ENCODE results near the gene SMARCA2. TPM values are rescaled to one million over a fixed set of nuclear protein-coding genes. Genes with fewer than 3 reads are reported as not detected.
A peak's percentile ranks its signal among the peaks of the same experiment; 100 is the strongest.

The SMARCA2 gene
- total RNA-seq, result 100 to 1,000 TPM in 5 of 6 donors, 10 to 100 TPM in 1; 74.3 to 210 (median 139) TPM

DNA sequence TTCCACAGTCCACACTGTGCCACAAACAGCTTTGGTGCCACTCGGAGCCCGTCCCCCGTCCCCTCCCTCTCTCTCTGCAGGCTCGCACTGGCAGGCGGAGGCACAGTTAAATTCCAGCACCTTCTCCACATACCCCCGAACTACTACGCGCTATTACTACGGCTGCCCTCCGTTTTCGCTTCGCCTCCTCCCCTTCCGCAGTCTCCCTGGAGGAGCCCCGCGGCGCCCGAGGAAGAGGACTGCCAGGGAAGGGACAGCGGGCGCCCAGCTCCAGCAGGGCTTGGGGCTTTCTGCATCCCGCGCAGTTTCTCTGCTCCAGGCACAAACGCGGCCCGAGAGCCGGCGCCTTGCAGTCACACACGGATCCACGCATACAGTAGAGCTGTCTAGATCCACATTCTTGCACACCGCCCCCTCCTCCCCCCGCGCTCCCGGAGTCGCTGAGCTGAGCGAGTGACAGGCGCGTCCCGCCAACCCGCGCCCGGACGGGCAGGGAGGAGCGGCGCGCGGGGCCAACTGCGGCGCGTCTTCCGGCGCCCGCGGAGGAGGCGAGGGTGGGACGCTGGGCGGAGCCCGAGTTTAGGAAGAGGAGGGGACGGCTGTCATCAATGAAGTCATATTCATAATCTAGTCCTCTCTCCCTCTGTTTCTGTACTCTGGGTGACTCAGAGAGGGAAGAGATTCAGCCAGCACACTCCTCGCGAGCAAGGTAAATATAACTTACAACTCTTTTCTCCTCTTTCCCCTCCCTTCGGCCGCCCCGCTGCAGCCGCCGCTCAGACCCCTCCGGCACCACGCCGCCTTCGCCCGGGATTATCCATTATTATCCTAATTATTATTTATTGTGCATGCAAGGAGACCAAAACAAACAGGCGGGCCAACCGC, at the start of gene SMARCA2:
Gene SMARCA2, plus strand, starts transcription at position 652 of the 885 bp plus-strand sequence. CDS start 13,676 bp downstream, outside the sequence.
- Histone ChIP-seq H3K27me3 (no peaks in the 10 kb centered on the region), H3K4me3 (peak within 1 kb of the TSS; percentile 47 to 88 (median 73)), H3K9me3 (no peaks in the 10 kb centered on the region), H3K36me3 (no peaks in the 10 kb centered on the region), H3K4me1 (peaks cover 18 to 26% (median 23%) of the 10 kb centered on the region in 4 donors), H3K27ac (peak within 1 kb of the TSS; percentile 94 to 98 (median 98))
- TF ChIP-seq, protein P1, sequence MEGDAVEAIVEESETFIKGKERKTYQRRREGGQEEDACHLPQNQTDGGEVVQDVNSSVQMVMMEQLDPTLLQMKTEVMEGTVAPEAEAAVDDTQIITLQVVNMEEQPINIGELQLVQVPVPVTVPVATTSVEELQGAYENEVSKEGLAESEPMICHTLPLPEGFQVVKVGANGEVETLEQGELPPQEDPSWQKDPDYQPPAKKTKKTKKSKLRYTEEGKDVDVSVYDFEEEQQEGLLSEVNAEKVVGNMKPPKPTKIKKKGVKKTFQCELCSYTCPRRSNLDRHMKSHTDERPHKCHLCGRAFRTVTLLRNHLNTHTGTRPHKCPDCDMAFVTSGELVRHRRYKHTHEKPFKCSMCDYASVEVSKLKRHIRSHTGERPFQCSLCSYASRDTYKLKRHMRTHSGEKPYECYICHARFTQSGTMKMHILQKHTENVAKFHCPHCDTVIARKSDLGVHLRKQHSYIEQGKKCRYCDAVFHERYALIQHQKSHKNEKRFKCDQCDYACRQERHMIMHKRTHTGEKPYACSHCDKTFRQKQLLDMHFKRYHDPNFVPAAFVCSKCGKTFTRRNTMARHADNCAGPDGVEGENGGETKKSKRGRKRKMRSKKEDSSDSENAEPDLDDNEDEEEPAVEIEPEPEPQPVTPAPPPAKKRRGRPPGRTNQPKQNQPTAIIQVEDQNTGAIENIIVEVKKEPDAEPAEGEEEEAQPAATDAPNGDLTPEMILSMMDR (IDR thresholded peaks at IDR 0.05), result no peak
- TF ChIP-seq POLR2A (IDR thresholded peaks at IDR 0.05) (peak in 2 of 4 donors; percentile 90 to 95), EP300 (IDR thresholded peaks at IDR 0.05) (peak in 1 of 4 donors; percentile 24), POLR2AphosphoS5 (IDR thresholded peaks at IDR 0.05) (peak; percentile 84 to 87)
- WGBS, 2 donors, result 1% methylated on average over 22 to 65 of the region's 71 CpGs
- peak; percentile 99 for DNase-seq
- ATAC-seq (ENCODE audit: low FRiP score in 2 of 2), result peak; percentile 92 to 97

DNA sequence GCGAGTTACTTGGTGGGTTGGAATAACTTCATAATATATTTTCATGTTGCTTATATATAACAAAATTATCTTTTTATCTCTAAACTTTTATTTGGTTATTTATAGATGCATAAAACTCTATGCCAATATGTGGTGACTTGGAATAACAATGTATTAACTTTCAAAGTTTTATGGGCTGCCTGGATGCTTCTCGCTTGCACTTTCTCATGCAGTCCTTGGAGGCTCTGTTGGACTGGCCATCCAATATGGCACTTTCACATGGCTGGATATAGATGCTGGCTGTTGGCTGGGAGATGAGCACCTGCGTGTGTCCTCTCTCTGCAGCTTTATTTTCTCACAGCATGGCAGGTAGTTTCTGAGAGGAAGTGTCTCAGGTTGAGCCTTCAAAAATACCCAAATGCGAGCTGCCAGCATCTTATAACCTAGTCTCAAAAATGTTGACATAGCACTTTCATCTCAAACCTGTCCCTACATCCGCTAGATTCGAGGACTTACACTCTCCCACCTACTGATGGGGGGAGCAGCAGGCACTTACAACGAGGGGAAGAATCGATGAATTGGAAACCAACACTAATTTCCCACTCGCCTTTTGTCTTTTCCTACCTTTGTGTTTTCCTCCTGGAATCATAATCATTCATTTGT, 48.3 kb upstream of the SMARCA2 start:
- H3K4me1 ChIP-seq, result no peaks in the 10 kb centered on the region
- H3K9me3 ChIP-seq, result no peaks in the 10 kb centered on the region
- no peak for ATAC-seq (ENCODE audit: low FRiP score in 2 of 2)
- 86 to 87% methylated on average over 9 of the region's 9 CpGs for WGBS, 2 donors
- TF ChIP-seq, protein P1 (IDR thresholded peaks at IDR 0.05), result no peak
- no peak for TF ChIP-seq POLR2AphosphoS5 (IDR thresholded peaks at IDR 0.05)
- no peak for TF ChIP-seq POLR2A (IDR thresholded peaks at IDR 0.05)
- no peak overlapping the region for H3K27ac ChIP-seq
- DNase-seq, result no peak
- no peaks in the 10 kb centered on the region for H3K36me3 ChIP-seq
- H3K4me3 ChIP-seq, result no peak overlapping the region
- H3K27me3 ChIP-seq, result no peaks in the 10 kb centered on the region

DNA sequence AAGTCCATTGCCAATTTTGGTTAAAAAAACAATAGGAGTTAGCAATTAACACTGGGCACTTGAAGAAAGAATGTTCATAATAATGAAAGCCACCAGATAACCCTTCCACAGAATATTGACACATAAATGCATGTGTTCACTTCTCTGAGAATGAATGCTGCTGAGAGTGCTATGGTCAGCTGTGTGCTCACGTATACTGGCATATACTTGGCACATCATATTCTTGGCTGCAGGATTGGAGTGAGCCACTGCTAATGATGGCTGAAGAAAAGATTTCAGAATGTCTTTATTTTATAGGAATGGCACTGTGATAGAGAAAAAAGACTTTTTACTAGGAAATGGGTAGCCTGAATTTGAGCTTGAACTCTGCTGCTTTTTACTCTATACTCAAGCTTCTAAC, 46.0 kb upstream of the SMARCA2 start:
- H3K27ac ChIP-seq, result no peak overlapping the region
- no peaks in the 10 kb centered on the region for H3K9me3 ChIP-seq
- DNase-seq (no peak), ATAC-seq (ENCODE audit: low FRiP score in 2 of 2) (no peak)
- H3K4me3 ChIP-seq, result no peak overlapping the region
- H3K36me3 ChIP-seq, result no peaks in the 10 kb centered on the region
- H3K27me3 ChIP-seq, result no peaks in the 10 kb centered on the region
- WGBS, 2 donors, result 53 to 70% methylated on average over 1 of the region's 1 CpG
- no peak for TF ChIP-seq EP300 (IDR thresholded peaks at IDR 0.05)
- TF ChIP-seq, protein P1 (IDR thresholded peaks at IDR 0.05), result no peak
- no peak for TF ChIP-seq POLR2AphosphoS5 (IDR thresholded peaks at IDR 0.05)
- TF ChIP-seq POLR2A (IDR thresholded peaks at IDR 0.05), result no peak
- H3K4me1 ChIP-seq, result no peaks in the 10 kb centered on the region

DNA sequence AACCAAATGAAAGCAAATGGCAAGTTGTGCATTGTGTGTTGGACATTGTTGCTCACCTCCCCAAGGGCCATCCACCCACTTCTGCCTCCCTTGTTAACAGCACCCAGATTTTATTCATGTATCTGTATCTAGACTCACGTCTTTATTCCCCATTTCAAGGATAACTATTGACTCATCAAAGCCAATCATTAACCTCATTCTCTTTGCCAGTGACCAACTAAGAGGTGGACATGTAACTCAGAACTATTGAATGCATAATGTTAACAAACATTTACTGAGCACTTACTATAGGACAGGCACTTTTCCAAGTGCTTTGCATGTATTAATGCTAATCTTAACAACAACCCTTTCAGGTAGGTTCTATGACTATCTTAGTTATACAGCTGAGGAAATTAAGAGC, 45.2 kb upstream of the SMARCA2 start:
- no peak for ATAC-seq (ENCODE audit: low FRiP score in 2 of 2)
- TF ChIP-seq, protein P1 (IDR thresholded peaks at IDR 0.05), result no peak
- TF ChIP-seq EP300 (IDR thresholded peaks at IDR 0.05), result no peak
- TF ChIP-seq POLR2A (IDR thresholded peaks at IDR 0.05), result no peak
- TF ChIP-seq POLR2AphosphoS5 (IDR thresholded peaks at IDR 0.05), result no peak
- Histone ChIP-seq H3K9me3 (no peaks in the 10 kb centered on the region), H3K4me1 (no peaks in the 10 kb centered on the region), H3K36me3 (no peaks in the 10 kb centered on the region), H3K4me3 (no peak overlapping the region), H3K27me3 (no peaks in the 10 kb centered on the region), H3K27ac (no peak overlapping the region)
- WGBS, 2 donors, result 73 to 78% methylated on average over 1 of the region's 1 CpG
- DNase-seq, result no peak

Data from upper lobe of left lung (tissue), 6 donors.